AG04450 (cell line): ENCODE data around the gene MPST. TPM values are rescaled to one million over a fixed set of nuclear protein-coding genes. Genes with fewer than 3 reads are reported as not detected.

Source experiments
- CTCF ChIA-PET: fragments of 300-600, 350-600 bp; formaldehyde crosslinking; extraction: SDS; loops from one replicate; lab custom pipeline; 2022; ENCODE audit warnings: antibody characterized with exemption, inconsistent platforms; lab: Charles Lee
- POLR2A ChIA-PET: fragments of 350-600 bp; formaldehyde crosslinking; extraction: SDS; loops from one replicate; lab custom pipeline; 2021; ENCODE audit warnings: antibody characterized with exemption, inconsistent platforms; lab: Yijun Ruan, JAX
- DNase-seq: peaks from one replicate; pipeline ENCODE4 v3.0.0-alpha.2; 2011; ENCODE audit warnings: low read depth, low spot score
- H3K27ac ChIP-seq: one replicate; pipeline ENCODE4 v1.5.1; 2012; ENCODE audit warnings: low read depth, low read length, control low read depth
- H3K27me3 ChIP-seq: one replicate; pipeline ENCODE4 v1.6.0; 2012; ENCODE audit warnings: low read length; ENCODE audit not compliant: control insufficient read depth, insufficient read depth
- H3K4me3 ChIP-seq: 2 replicates; pipeline ENCODE4 v1.5.1; 2011; ENCODE audit warnings: mild to moderate bottlenecking, low read depth, low read length, control low read depth
- H3K9me3 ChIP-seq: 2 replicates; pipeline ENCODE4 v1.5.1; 2012; ENCODE audit warnings: low read length; ENCODE audit not compliant: control insufficient read depth, insufficient read depth
- CTCF ChIP-seq: IDR thresholded peaks from 2 replicates; pipeline ENCODE4 v1.5.1; 2011; ENCODE audit warnings: low read depth, low read length, control low read depth, inconsistent platforms
- polyA plus RNA-seq: library from polyadenylated mRNA; depleted of rRNA; stranded (reverse); fragments of >200 nt; gene quantifications from 2 replicates; pipeline ENCODE4 v1.2.3, GENCODE V29; 2011

MPST gene
- polyA plus RNA-seq, 1 experiment = 33.3 TPM

- CTCF ChIA-PET = no interaction called here
- Histone ChIP-seq H3K27ac (no peak overlapping the region), H3K27me3 (peaks cover 21% of the 10 kb centered on the region), H3K9me3 (peaks cover 4% of the 10 kb centered on the region; the same call in 1 of the 2 replicates), H3K4me3 (no peak overlapping the region)
- POLR2A ChIA-PET = no interaction called here
- TF ChIP-seq CTCF = no peak
- DNase-seq = no peak
Measured at GRCh38 chr22:37009490-37009889, 10.1 kb upstream of the MPST start.

- ChIA-PET POLR2A (no interaction called here), CTCF (no interaction called here)
- no peak overlapping the region for H3K27ac ChIP-seq
- peaks cover under 1% of the 10 kb centered on the region; the same call in 1 of the 2 replicates for H3K9me3 ChIP-seq
- no peak for DNase-seq
- no peak overlapping the region for H3K4me3 ChIP-seq
- H3K27me3 ChIP-seq = peaks cover 17% of the 10 kb centered on the region
- no peak for TF ChIP-seq CTCF
Measured at GRCh38 chr22:37010174-37010573, 9.4 kb upstream of the MPST start.

GRCh38 chr22:37010976-37011375 lies 8.6 kb upstream of the MPST start:
- Histone ChIP-seq H3K9me3 (no peaks in the 10 kb centered on the region), H3K27me3 (peaks cover 12% of the 10 kb centered on the region), H3K4me3 (no peak overlapping the region), H3K27ac (no peak overlapping the region)
- ChIA-PET CTCF (interaction anchor here (0.8 kb wide), 1 partner anchor 11 kb away, joined by 4 read pairs; no protein-coding TSS in a partner anchor), POLR2A (no interaction called here)
- no peak for DNase-seq
- no peak for TF ChIP-seq CTCF

- Histone ChIP-seq H3K4me3 (no peak overlapping the region), H3K27me3 (peaks cover 8% of the 10 kb centered on the region), H3K9me3 (no peaks in the 10 kb centered on the region), H3K27ac (no peak overlapping the region)
- no peak for TF ChIP-seq CTCF
- CTCF ChIA-PET = interaction anchor here (0.8 kb wide), 1 partner anchor 10 kb away, joined by 4 read pairs; no protein-coding TSS in a partner anchor
- no peak for DNase-seq
- POLR2A ChIA-PET = no interaction called here
Measured at GRCh38 chr22:37011472-37011871, 8.1 kb upstream of the MPST start.

- peaks cover 5% of the 10 kb centered on the region for H3K27me3 ChIP-seq
- no peak for TF ChIP-seq CTCF
- CTCF ChIA-PET = interaction anchor here (1.2 kb wide), 1 partner anchor 9 kb away, joined by 5 read pairs; no protein-coding TSS in a partner anchor
- H3K27ac ChIP-seq = no peak overlapping the region
- H3K9me3 ChIP-seq = no peaks in the 10 kb centered on the region
- no peak overlapping the region for H3K4me3 ChIP-seq
- POLR2A ChIA-PET = no interaction called here
- DNase-seq = no peak
Measured at GRCh38 chr22:37012262-37012904, 7.2 kb upstream of the MPST start.
